Hindlimb muscle (tissue), 1 donor: Measurements from ENCODE around the gene NXN. TPM values are rescaled to one million over a fixed set of nuclear protein-coding genes. Genes with fewer than 3 reads are reported as not detected.
"Not testable (repeated sequence)": the region's sequence is repeated elsewhere in the genome, so short reads cannot be mapped to it uniquely, and the experiment has no call there.

ENCODE experiments used
- DNase-seq: peaks from one replicate; pipeline ENCODE4 v3.0.0-alpha.2; 2013
- polyA plus RNA-seq: library from polyadenylated mRNA; unstranded; fragments of 120-200 nt; gene quantifications from one replicate; pipeline ENCODE4 v1.2.1, GENCODE V29; 2013; ENCODE audit not compliant: insufficient read length

NXN gene
- polyA plus RNA-seq, 1 donor: 63.7 TPM

- no peak for DNase-seq
Observed at GRCh38 chr17:1006054-1006453, 26.5 kb upstream of the NXN start.

GRCh38 chr17:1005361-1005946 lies 25.9 kb upstream of the NXN start:
- DNase-seq: peak; percentile 70

- DNase-seq: no peak
Observed at GRCh38 chr17:1004769-1005295, 25.3 kb upstream of the NXN start.

- no peak for DNase-seq
Observed at GRCh38 chr17:1003972-1004768, 24.6 kb upstream of the NXN start.

GRCh38 chr17:1003633-1003971 lies 24.0 kb upstream of the NXN start:
- no peak for DNase-seq

- DNase-seq: no peak
Observed at GRCh38 chr17:1002771-1003555, 23.4 kb upstream of the NXN start.

GRCh38 chr17:1002412-1002753 lies 22.8 kb upstream of the NXN start:
- DNase-seq: no peak

GRCh38 chr17:1001640-1002411 lies 22.2 kb upstream of the NXN start:
- DNase-seq: no peak

- peak; percentile 57 for DNase-seq
Observed at GRCh38 chr17:1000597-1001461, 21.3 kb upstream of the NXN start.

- DNase-seq: no peak
Observed at GRCh38 chr17:998111-998510, 18.5 kb upstream of the NXN start.

- DNase-seq: peak; percentile 97
Observed at GRCh38 chr17:996554-997344, 17.2 kb upstream of the NXN start, which contains the start of gene TIMM22. Gene TIMM22, plus strand, starts transcription at chr17:997129. Its CDS starts 14 bp downstream, at chr17:997143.

- not testable (repeated sequence) for DNase-seq
Observed at GRCh38 chr17:995324-995723, 15.7 kb upstream of the NXN start.

GRCh38 chr17:992933-993332 lies 13.4 kb upstream of the NXN start:
- DNase-seq: no peak

GRCh38 chr17:988561-988960 lies 9.0 kb upstream of the NXN start:
- no peak for DNase-seq

- DNase-seq: no peak
Observed at GRCh38 chr17:987931-988330, 8.4 kb upstream of the NXN start.

GRCh38 chr17:986322-986929 lies 6.8 kb upstream of the NXN start:
- DNase-seq: no peak

- no peak for DNase-seq
Observed at GRCh38 chr17:983921-984320, 4.3 kb upstream of the NXN start.

- DNase-seq: no peak
Observed at GRCh38 chr17:981292-981658, 1.7 kb upstream of the NXN start.

GRCh38 chr17:980406-981291 lies 1.1 kb upstream of the NXN start:
- DNase-seq: peak; percentile 85
